GM18499 (cell line): ENCODE data around the gene USO1.
"Not testable (repeated sequence)": the region's sequence is repeated elsewhere in the genome, so short reads cannot be mapped to it uniquely, and the experiment has no call there.

Source experiments
- ATAC-seq: cut with Tn5 transposase; IDR thresholded peaks from one replicate; pipeline ENCODE4 v1.9.1; 2021; ENCODE audit warnings: moderate number of reproducible peaks; ENCODE audit not compliant: insufficient read depth, unreplicated experiment

The USO1 gene

GRCh38 chr4:75831856-75832405 is 107.6 kb downstream of the USO1 start:
- ATAC-seq = no peak

- ATAC-seq = no peak
These were observed 109.9 kb downstream of the USO1 start for GRCh38 chr4:75834095-75834771.

- ATAC-seq = no peak
These were observed 110.4 kb downstream of the USO1 start for GRCh38 chr4:75834772-75835154.

GRCh38 chr4:75841641-75842520 is 117.5 kb downstream of the USO1 start:
- no peak for ATAC-seq

GRCh38 chr4:75843596-75843995 is 119.2 kb downstream of the USO1 start:
- ATAC-seq = no peak

GRCh38 chr4:75844151-75844662 is 119.8 kb downstream of the USO1 start:
- no peak for ATAC-seq

- no peak for ATAC-seq
These were observed 121.6 kb downstream of the USO1 start for GRCh38 chr4:75845992-75846391.

- not testable (repeated sequence) for ATAC-seq
These were observed 123.9 kb downstream of the USO1 start for GRCh38 chr4:75848171-75848760.

GRCh38 chr4:75848891-75849290 is 124.5 kb downstream of the USO1 start:
- ATAC-seq = no peak

- ATAC-seq = no peak
These were observed 125.1 kb downstream of the USO1 start for GRCh38 chr4:75849461-75849860.

- no peak for ATAC-seq
These were observed 134.3 kb downstream of the USO1 start for GRCh38 chr4:75858721-75859120.

- ATAC-seq = no peak
These were observed 136.2 kb downstream of the USO1 start for GRCh38 chr4:75860606-75861005.
